CMK (cell line): ENCODE measurements around the gene POLR3K.
"Not testable (repeated sequence)": the region's sequence is repeated elsewhere in the genome, so short reads cannot be mapped to it uniquely, and the experiment has no call there.

Experiments
- DNase-seq: peaks from one replicate; pipeline ENCODE4 v3.0.0-alpha.2; 2010; ENCODE audit warnings: low read depth

The POLR3K gene

GRCh38 chr16:63998-64913, 10.8 kb upstream of the POLR3K start:
- DNase-seq, result no peak

GRCh38 chr16:63466-63865, 10.1 kb upstream of the POLR3K start:
- DNase-seq, result no peak

- no peak for DNase-seq
Observed at GRCh38 chr16:62968-63391, 9.6 kb upstream of the POLR3K start.

GRCh38 chr16:62283-62967, 9.0 kb upstream of the POLR3K start:
- no peak for DNase-seq

- no peak for DNase-seq
Observed at GRCh38 chr16:61879-62281, 8.5 kb upstream of the POLR3K start.

- no peak for DNase-seq
Observed at GRCh38 chr16:60929-61878, 7.8 kb upstream of the POLR3K start.

- no peak for DNase-seq
Observed at GRCh38 chr16:60166-60565, 6.8 kb upstream of the POLR3K start.

- DNase-seq, result no peak
Observed at GRCh38 chr16:59440-60059, 6.1 kb upstream of the POLR3K start.

GRCh38 chr16:58491-59439, 5.4 kb upstream of the POLR3K start:
- no peak for DNase-seq

GRCh38 chr16:57711-58110, 4.3 kb upstream of the POLR3K start:
- no peak for DNase-seq

- no peak for DNase-seq
Observed at GRCh38 chr16:56231-56927, 3.0 kb upstream of the POLR3K start.

- no peak for DNase-seq
Observed at GRCh38 chr16:55571-56136, 2.2 kb upstream of the POLR3K start.

GRCh38 chr16:54237-54581, 801 bp upstream of the POLR3K start:
- DNase-seq, result no peak

- DNase-seq, result no peak
Observed at GRCh38 chr16:50769-51591, 2.4 kb downstream of the POLR3K start.

- no peak for DNase-seq
Observed at GRCh38 chr16:47234-47633, 6.2 kb downstream of the POLR3K start.

GRCh38 chr16:46510-46909, 6.9 kb downstream of the POLR3K start:
- not testable (repeated sequence) for DNase-seq

- no peak for DNase-seq
Observed at GRCh38 chr16:45454-45853, 8.0 kb downstream of the POLR3K start.

- DNase-seq, result no peak
Observed at GRCh38 chr16:44655-45054, 8.8 kb downstream of the POLR3K start.

GRCh38 chr16:43294-43693, 10.1 kb downstream of the POLR3K start:
- no peak for DNase-seq
